Endothelial cell of hepatic sinusoid (primary cell): ENCODE measurements around the gene PNPT1.

Source experiments
- in situ Hi-C: cut with HindIII; loops from 2 replicates; pipeline ENCODE4 v1.10.0; 2017; ENCODE audit warnings: low sequenced_read_pairs

Gene PNPT1

DNA sequence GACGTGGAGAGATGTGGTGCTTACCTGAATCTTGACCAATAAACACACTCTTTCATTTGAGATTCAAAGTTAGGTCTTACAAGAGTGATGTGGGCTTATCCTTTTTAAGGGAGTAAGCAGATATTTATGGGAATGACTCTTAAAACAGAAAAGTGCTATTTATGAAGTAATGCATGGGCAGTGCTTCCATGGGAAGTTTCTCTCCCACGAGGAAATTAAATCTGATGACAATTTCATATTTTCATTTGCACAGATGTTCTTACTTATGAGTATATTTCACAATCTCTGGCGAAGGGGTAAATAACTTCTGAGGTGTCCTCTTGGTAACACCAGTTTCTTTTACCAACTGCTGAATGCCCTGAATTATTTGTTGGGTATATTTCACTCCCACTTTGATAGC lies 21.0 kb downstream of the PNPT1 start:
- in situ Hi-C loops = no loop called here

GRCh38 chr2:55668956-55669355 lies 24.7 kb downstream of the PNPT1 start:
- in situ Hi-C loops = no loop called here

GRCh38 chr2:55653255-55653654 lies 40.4 kb downstream of the PNPT1 start:
- in situ Hi-C loops = no loop called here

- in situ Hi-C loops = no loop called here
These were observed 44.4 kb downstream of the PNPT1 start for GRCh38 chr2:55649211-55649610.

GRCh38 chr2:55636831-55637230 lies 56.8 kb downstream of the PNPT1 start:
- in situ Hi-C loops = no loop called here

- in situ Hi-C loops = no loop called here
These were observed 64.7 kb downstream of the PNPT1 start for GRCh38 chr2:55628931-55629330.

DNA sequence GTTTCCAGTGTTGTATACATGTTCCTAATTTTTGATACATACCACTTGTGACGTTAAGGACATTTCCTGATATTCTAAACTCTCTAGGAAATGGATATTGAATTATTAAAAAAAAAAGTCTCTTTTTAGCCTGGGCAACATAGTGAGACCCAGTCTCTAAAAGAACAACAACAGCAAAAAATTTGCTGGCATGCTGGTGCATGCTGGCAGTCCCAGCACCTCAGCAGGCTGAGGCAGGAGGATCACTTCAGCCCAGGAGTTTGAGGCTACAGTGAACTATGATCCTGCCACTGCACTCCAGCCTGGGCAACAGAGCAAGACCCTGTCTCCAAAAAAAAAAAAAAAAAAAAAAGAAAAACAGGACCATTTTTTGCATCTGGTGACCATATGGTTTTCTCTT lies 65.7 kb downstream of the PNPT1 start:
- in situ Hi-C loops = no loop called here

GRCh38 chr2:55621802-55622201 lies 71.8 kb downstream of the PNPT1 start:
- in situ Hi-C loops = no loop called here

DNA sequence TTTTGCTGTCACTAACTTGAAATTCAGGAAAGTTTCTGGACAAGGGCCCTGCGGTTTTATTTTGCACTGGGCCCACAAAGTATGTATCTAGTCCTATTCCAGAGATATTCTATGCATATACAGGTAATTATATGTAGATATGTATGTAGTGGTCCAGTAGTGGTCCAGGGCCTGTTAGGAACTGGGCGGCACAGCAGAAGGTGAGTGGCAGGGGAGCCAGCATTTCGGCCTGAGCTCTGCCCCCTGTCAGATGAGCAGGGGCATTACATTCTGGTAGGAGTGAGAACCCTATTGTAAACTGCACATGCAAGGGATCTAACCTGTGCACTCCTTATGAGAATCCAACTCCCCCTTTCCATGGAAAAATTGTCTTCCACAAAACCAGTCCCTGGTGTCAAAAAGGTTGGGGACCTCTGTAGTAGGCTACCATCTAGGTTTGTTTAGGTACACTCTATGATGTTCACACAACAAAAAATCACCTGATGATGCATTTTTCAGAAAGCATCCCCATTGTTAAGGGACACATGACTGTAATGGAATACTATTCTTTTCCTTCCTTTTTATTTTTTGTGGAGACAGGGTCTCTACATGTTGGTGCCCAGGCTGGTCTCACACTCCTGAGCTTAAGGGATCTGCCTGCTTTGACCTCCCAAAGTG lies 73.4 kb downstream of the PNPT1 start:
- in situ Hi-C loops = no loop called here

DNA sequence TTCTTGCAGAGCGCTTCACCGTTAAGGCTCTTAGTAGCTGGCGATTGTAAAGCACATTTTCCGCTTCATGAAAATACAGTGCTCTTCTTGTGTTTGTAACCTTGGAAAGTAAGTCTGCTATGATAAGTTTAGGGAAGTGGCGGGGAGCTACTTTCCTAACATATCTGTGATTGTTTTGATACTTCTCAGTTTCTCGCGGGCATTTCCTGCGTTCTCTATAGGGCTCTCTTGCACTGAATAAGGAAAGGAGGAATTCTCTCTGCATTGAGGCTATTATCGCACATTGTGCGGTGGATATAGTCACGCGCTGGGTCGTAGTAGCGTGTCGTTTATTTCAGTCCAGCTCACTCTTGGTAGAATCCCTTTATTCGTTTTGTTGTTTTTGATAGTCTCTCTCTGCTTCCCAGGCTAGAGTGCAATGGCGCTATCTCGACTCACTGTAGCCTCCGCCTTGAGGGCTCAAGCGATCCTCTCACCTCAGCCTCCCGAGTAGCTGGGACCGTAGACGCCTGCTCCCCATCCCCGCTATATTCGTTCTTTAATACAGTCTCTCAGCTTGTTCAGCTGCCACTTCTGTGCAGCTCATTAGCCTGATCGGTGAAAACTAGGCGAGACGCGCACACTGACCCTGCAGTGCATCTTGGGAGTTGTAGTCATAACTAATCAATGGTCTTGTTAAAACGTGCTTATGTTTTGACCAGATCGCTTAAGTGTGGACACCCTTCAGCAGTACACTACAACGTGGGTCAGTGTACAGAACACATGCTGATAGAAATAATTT lies 75.2 kb downstream of the PNPT1 start:
- in situ Hi-C loops = no loop called here

DNA sequence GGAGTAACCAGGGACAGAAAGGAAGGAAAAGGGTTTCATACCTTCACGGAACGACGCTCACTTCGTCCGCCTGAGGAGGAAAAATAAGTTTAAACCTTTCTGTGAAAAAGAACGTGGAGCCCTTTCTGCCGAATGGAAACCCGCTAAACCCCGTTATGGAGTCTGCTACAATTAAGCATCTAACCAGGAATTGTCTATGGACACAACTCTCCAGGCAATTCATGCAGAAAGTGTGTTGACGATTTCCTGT lies 75.7 kb downstream of the PNPT1 start:
- in situ Hi-C loops = no loop called here

- in situ Hi-C loops = no loop called here
These were observed 76.2 kb downstream of the PNPT1 start, which contains the start of gene PPP4R3B for GRCh38 chr2:55617175-55618024. TSS of gene PPP4R3B (minus strand) at chr2:55617622. CDS start at chr2:55617285, 337 bp downstream.

- in situ Hi-C loops = no loop called here
These were observed 77.0 kb downstream of the PNPT1 start for GRCh38 chr2:55616551-55617174.

DNA sequence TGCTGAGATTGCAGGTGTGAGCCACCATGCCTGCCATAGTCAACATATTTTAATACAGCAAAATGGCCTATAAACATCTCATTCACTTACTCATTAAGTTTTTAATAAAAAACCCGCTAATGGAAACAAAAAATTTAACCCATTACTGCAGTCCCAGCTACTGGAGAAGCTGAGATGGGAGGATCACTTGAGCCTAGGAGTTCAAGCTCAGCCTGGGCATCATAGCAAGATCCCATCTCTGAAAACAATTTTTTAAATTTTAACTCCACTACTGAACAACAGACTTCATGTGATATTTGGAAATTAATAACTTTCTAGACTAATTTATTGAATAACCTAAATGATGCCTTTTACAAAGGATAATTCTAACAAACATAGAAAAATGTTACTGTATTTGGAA lies 81.6 kb downstream of the PNPT1 start:
- in situ Hi-C loops = no loop called here

DNA sequence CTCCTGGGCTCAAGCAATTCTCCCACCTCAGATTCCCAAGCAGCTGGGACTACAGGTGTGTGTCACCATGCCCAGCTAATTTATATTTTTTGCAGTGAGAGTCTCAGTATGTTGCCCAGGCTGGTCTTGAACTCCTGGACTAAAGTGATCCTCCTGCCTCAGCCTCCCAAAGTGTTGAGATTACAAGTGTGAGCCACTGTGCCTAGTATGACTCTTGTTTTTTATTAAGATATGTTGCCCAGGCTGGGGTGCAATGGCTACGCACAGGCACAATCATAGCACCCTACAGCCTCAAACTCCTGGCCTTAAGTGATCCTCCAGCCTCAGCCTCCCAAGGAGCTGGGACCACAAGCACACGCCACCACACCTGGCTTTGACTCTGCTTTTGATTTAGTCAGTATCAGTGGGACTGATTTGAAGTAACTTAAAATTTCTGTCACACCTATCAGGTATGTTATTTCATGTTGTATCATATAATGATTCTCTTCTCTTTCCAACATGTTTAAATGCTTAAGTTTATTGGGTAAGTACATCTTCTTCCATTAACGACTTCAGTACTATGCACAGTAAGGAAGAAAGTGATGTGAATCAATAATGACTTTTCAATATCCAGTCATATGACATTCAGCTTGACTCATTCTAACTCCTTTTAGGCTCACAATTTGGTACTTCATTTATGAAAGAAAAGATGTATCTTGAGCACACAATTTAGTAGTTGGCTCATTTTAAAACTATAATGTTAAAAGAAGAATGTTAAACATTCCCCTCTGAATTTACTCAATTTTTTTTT lies 82.5 kb downstream of the PNPT1 start:
- in situ Hi-C loops = no loop called here

GRCh38 chr2:55609938-55610578 lies 83.6 kb downstream of the PNPT1 start:
- in situ Hi-C loops = no loop called here

DNA sequence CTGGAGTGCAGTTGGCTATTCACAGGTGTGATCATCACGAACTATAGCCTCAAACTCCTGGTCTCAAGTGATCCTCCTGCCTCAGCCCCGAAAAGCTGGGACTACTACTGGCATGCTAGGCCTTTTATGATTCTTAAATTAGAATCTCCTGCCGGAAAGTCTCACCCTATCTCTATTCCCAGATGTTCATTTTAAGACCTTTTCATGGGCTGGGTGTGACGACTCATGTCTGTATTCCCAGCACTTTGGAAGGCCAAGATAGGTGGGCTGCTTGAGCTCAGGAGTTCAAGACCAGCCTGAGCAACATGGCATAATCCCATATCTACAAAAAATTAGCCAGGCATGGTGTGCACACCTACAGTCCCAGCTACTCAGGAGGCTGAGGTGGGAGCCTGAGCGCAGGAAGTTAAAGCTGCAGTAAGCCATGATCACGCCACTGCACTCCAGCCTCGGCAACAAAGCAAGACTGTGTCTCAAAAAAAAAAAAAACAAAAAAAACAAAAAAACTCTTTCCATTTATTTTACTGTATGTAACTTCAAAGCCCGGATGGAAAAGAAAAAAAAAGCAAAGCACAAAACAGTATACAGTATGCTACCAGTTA lies 84.3 kb downstream of the PNPT1 start:
- in situ Hi-C loops = no loop called here

GRCh38 chr2:55607717-55608116 lies 85.9 kb downstream of the PNPT1 start:
- in situ Hi-C loops = no loop called here

DNA sequence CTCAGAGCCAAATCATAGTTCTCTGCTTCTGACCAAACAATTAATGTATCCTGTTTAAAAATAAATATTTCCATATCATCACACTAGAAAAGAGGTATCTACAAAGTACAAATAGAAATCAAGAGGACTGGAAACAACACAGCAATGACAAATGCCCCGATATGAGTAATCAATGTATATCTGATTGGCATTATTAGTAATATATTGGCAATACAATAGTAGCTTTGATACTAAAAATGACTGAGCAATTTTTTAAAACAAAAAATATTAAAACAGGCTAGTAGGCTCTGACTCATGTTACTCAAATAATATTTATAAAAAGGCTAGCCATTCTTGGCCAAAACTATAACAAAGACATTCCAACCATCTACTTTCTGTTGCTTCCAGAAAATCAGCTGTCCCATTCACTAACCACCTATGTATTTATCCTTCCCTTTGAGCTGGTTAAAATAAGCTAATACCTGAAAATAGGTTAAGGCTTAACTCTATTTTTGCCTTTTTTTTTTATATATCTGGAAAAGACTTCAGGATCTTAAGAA lies 89.5 kb downstream of the PNPT1 start:
- in situ Hi-C loops = no loop called here
